HepG2 (cell line): ENCODE data around the gene DDR1. TPM values are rescaled to one million over a fixed set of nuclear protein-coding genes. Genes with fewer than 3 reads are reported as not detected.

Experiments used
- ARID2 ChIP-seq: sonication (generic); formaldehyde crosslinking; IDR thresholded peaks from 2 replicates; pipeline ENCODE4 v1.8.1; 2022; ENCODE audit warnings: mild to moderate bottlenecking, missing genetic modification reagents, borderline replicate concordance
- SP2 ChIP-seq: sonication (generic); formaldehyde crosslinking; IDR thresholded peaks from 2 replicates; pipeline ENCODE4 v1.5.1; 2020; ENCODE audit warnings: mild to moderate bottlenecking, missing genetic modification reagents
- ZNF230 ChIP-seq: sonication (generic); formaldehyde crosslinking; IDR thresholded peaks from 2 replicates; pipeline ENCODE4 v1.4.0; 2020; ENCODE audit warnings: mild to moderate bottlenecking, missing genetic modification reagents
- ZNF431 ChIP-seq: sonication (generic); formaldehyde crosslinking; IDR thresholded peaks from 2 replicates; pipeline ENCODE4 v1.9.0; 2022; ENCODE audit warnings: missing genetic modification reagents, low read depth, mild to moderate bottlenecking, borderline replicate concordance
- ZNF468 ChIP-seq: sonication (generic); formaldehyde crosslinking; IDR thresholded peaks from 2 replicates; pipeline ENCODE4 v1.8.0; 2022; ENCODE audit warnings: mild to moderate bottlenecking, moderate library complexity, missing genetic modification reagents
- ZNF547 ChIP-seq: sonication (generic); formaldehyde crosslinking; IDR thresholded peaks from 2 replicates; pipeline ENCODE4 v1.5.1; 2020; ENCODE audit warnings: mild to moderate bottlenecking, missing genetic modification reagents
- ZNF747 ChIP-seq: sonication (generic); formaldehyde crosslinking; IDR thresholded peaks from 2 replicates; pipeline ENCODE4 v1.8.1; 2023; ENCODE audit warnings: missing genetic modification reagents, mild to moderate bottlenecking, borderline replicate concordance
- ZNF790 ChIP-seq: sonication (generic); formaldehyde crosslinking; IDR thresholded peaks from 2 replicates; pipeline ENCODE4 v1.8.0; 2022; ENCODE audit warnings: missing genetic modification reagents, mild to moderate bottlenecking, borderline replicate concordance
- ZNF883 ChIP-seq: sonication (generic); formaldehyde crosslinking; IDR thresholded peaks from 2 replicates; pipeline ENCODE4 v1.5.1; 2020; ENCODE audit warnings: mild to moderate bottlenecking, missing genetic modification reagents; ENCODE audit errors: not compliant biosample characterization
- ZSCAN22 ChIP-seq: sonication (generic); formaldehyde crosslinking; IDR thresholded peaks from 2 replicates; pipeline ENCODE4 v1.4.0; 2020; ENCODE audit warnings: mild to moderate bottlenecking, missing genetic modification reagents
- ZSCAN9 ChIP-seq: IDR thresholded peaks from 2 replicates; pipeline ENCODE4 v1.6.1; 2016; ENCODE audit warnings: borderline replicate concordance
- ZZZ3 ChIP-seq: sonication (generic); formaldehyde crosslinking; IDR thresholded peaks from 2 replicates; pipeline ENCODE4 v1.4.0; 2020; ENCODE audit warnings: missing genetic modification reagents, mild to moderate bottlenecking, borderline replicate concordance
- polyA plus RNA-seq, 8 experiments: library from polyadenylated mRNA; depleted of rRNA in 3 of 8; stranded (reverse) in 7 of 8; unstranded in 1 of 8; fragments of >200 nt; fragmentation: Illumina TruSeq in 4 of 8; extraction: Trizol in 4 of 8; gene quantifications; 2 replicates each; pipeline versions ENCODE4 v1.2.1 to v1.2.3, GENCODE V29; 2011 to 2016; ENCODE audit warnings: low read depth in 4 of 8, missing spikeins in 1 of 8, mixed read lengths in 1 of 8; ENCODE audit not compliant: insufficient read depth in 1 of 8
- total RNA-seq, 5 experiments: library from RNA; depleted of rRNA; stranded (reverse); fragments of >200 nt; fragmentation: Illumina TruSeq; extraction: Trizol; gene quantifications; 2 replicates each; pipeline ENCODE4 v1.2.3, GENCODE V29; 2016; ENCODE audit warnings: low read depth in 1 of 5
- TF ChIP-seq, protein P1 (sequence below), 2 experiments: sonication (generic) in 1 of 2; formaldehyde crosslinking in 1 of 2; IDR thresholded peaks; 2 replicates each; pipeline versions ENCODE4 v1.4.0 to v1.6.1; 2016 to 2020; ENCODE audit warnings: borderline replicate concordance in 1 of 2, low read depth in 1 of 2, mild to moderate bottlenecking in 1 of 2, missing genetic modification reagents in 1 of 2
- TF ChIP-seq, protein P2 (sequence below): fragments of 450-650 bp; IDR thresholded peaks from 2 replicates; pipeline ENCODE4 v1.6.1; 2017
- TF ChIP-seq, protein P3 (sequence below): sonication (generic); formaldehyde crosslinking; IDR thresholded peaks from 2 replicates; pipeline ENCODE4 v1.4.0; 2020; ENCODE audit warnings: mild to moderate bottlenecking, missing genetic modification reagents, borderline replicate concordance
- TF ChIP-seq, protein P4 (sequence below): sonication (generic); formaldehyde crosslinking; IDR thresholded peaks from 2 replicates; pipeline ENCODE4 v1.8.1; 2023; ENCODE audit warnings: mild to moderate bottlenecking, missing genetic modification reagents
- TF ChIP-seq, protein P5 (sequence below): sonication (generic); formaldehyde crosslinking; IDR thresholded peaks from 2 replicates; pipeline ENCODE4 v1.4.0; 2020; ENCODE audit warnings: low read depth, mild to moderate bottlenecking, missing genetic modification reagents

DDR1 gene
- total and polyA plus RNA-seq, 2 of the 13 experiments (the other 11 are each of a cell fraction or from before 2014, with no cell fraction given): 16.7 to 20.2 TPM

DNA sequence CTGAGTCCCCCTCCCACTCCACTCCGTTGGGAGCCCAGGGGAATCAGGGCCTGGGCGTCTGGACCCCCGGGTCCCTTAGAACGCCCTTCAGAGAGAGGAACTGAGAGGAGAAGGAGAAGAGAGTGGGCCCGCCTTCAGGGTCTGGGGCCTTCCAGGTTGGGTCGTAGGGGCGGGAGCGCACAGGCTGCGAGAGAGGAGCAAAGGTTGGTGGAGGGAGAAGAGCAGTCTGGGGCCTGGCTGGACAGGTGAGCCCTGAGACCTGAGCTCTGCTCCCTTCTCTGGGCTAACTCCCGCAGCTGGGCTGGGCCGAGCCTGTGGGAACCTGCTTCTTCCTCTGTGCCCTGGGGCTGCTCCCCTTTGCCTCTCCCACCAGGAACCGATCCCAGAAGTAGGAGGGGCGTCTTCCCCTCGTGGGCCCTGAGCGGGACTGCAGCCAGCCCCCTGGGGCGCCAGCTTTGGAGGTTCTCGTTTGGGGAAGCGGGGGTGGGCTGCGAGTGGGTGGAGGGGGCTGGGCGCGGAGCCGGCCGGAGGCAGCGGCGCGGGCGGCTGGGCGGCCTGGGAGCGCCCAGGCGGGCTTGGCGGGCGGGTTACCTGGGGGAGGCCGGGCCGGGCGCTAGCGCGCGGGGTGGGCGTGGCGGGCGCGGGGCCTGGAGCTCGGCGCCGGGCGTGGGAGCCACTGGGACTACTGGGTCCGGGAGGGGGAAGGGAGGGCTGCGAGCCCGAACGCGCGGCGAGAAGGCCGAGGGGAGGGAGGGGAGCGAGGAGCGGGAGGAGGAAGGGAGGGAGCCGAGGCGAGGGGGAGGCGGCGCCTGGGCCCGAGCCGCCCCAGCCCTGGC is at the start of gene DDR1 (continued):
- TF ChIP-seq, protein P1, sequence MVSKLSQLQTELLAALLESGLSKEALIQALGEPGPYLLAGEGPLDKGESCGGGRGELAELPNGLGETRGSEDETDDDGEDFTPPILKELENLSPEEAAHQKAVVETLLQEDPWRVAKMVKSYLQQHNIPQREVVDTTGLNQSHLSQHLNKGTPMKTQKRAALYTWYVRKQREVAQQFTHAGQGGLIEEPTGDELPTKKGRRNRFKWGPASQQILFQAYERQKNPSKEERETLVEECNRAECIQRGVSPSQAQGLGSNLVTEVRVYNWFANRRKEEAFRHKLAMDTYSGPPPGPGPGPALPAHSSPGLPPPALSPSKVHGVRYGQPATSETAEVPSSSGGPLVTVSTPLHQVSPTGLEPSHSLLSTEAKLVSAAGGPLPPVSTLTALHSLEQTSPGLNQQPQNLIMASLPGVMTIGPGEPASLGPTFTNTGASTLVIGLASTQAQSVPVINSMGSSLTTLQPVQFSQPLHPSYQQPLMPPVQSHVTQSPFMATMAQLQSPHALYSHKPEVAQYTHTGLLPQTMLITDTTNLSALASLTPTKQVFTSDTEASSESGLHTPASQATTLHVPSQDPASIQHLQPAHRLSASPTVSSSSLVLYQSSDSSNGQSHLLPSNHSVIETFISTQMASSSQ (IDR thresholded peaks at IDR 0.05; ENCODE audit: low read depth): no peak
- TF ChIP-seq, protein P1 (CRISPR knock-in tag; IDR thresholded peaks at IDR 0.05; ENCODE audit: borderline replicate concordance): peak; percentile 43
- TF ChIP-seq ZNF790 (CRISPR knock-in tag) (no peak), ZNF547 (CRISPR knock-in tag) (peak; percentile 54; the same call in 1 of the 2 replicates), ZNF747 (CRISPR knock-in tag) (0 out of 2 replicates have a peak, but pooled peaks have one; percentile 67), ZNF883 (CRISPR knock-in tag) (peak; percentile 27), ZNF431 (CRISPR knock-in tag) (no peak), ZSCAN9 (CRISPR knock-in tag) (no peak), ZNF230 (CRISPR knock-in tag) (peak; percentile 86; the same call in 1 of the 2 replicates), ARID2 (CRISPR knock-in tag) (no peak), ZZZ3 (CRISPR knock-in tag) (peak; percentile 65; the same call in 1 of the 2 replicates), ZNF468 (no peak), ZSCAN22 (CRISPR knock-in tag) (0 out of 2 replicates have a peak, but pooled peaks have one; percentile 33), SP2 (CRISPR knock-in tag) (no peak)
- TF ChIP-seq, protein P2, sequence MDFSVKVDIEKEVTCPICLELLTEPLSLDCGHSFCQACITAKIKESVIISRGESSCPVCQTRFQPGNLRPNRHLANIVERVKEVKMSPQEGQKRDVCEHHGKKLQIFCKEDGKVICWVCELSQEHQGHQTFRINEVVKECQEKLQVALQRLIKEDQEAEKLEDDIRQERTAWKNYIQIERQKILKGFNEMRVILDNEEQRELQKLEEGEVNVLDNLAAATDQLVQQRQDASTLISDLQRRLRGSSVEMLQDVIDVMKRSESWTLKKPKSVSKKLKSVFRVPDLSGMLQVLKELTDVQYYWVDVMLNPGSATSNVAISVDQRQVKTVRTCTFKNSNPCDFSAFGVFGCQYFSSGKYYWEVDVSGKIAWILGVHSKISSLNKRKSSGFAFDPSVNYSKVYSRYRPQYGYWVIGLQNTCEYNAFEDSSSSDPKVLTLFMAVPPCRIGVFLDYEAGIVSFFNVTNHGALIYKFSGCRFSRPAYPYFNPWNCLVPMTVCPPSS: no peak
- TF ChIP-seq, protein P3, sequence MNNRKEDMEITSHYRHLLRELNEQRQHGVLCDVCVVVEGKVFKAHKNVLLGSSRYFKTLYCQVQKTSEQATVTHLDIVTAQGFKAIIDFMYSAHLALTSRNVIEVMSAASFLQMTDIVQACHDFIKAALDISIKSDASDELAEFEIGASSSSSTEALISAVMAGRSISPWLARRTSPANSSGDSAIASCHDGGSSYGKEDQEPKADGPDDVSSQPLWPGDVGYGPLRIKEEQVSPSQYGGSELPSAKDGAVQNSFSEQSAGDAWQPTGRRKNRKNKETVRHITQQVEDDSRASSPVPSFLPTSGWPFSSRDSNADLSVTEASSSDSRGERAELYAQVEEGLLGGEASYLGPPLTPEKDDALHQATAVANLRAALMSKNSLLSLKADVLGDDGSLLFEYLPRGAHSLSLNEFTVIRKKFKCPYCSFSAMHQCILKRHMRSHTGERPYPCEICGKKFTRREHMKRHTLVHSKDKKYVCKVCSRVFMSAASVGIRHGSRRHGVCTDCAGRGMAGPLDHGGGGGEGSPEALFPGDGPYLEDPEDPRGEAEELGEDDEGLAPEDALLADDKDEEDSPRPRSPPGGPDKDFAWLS: peak; percentile 50; the same call in 1 of the 2 replicates
- TF ChIP-seq, protein P4, sequence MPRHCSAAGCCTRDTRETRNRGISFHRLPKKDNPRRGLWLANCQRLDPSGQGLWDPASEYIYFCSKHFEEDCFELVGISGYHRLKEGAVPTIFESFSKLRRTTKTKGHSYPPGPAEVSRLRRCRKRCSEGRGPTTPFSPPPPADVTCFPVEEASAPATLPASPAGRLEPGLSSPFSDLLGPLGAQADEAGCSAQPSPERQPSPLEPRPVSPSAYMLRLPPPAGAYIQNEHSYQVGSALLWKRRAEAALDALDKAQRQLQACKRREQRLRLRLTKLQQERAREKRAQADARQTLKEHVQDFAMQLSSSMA (CRISPR knock-in tag): 0 out of 2 replicates have a peak, but pooled peaks have one; percentile 43
- TF ChIP-seq, protein P5, sequence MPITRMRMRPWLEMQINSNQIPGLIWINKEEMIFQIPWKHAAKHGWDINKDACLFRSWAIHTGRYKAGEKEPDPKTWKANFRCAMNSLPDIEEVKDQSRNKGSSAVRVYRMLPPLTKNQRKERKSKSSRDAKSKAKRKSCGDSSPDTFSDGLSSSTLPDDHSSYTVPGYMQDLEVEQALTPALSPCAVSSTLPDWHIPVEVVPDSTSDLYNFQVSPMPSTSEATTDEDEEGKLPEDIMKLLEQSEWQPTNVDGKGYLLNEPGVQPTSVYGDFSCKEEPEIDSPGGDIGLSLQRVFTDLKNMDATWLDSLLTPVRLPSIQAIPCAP: no peak
